ENCODE measurements around the gene RIN1.
A peak's percentile ranks its signal among the peaks of the same experiment; 100 is the strongest.

RIN1 gene

DNA sequence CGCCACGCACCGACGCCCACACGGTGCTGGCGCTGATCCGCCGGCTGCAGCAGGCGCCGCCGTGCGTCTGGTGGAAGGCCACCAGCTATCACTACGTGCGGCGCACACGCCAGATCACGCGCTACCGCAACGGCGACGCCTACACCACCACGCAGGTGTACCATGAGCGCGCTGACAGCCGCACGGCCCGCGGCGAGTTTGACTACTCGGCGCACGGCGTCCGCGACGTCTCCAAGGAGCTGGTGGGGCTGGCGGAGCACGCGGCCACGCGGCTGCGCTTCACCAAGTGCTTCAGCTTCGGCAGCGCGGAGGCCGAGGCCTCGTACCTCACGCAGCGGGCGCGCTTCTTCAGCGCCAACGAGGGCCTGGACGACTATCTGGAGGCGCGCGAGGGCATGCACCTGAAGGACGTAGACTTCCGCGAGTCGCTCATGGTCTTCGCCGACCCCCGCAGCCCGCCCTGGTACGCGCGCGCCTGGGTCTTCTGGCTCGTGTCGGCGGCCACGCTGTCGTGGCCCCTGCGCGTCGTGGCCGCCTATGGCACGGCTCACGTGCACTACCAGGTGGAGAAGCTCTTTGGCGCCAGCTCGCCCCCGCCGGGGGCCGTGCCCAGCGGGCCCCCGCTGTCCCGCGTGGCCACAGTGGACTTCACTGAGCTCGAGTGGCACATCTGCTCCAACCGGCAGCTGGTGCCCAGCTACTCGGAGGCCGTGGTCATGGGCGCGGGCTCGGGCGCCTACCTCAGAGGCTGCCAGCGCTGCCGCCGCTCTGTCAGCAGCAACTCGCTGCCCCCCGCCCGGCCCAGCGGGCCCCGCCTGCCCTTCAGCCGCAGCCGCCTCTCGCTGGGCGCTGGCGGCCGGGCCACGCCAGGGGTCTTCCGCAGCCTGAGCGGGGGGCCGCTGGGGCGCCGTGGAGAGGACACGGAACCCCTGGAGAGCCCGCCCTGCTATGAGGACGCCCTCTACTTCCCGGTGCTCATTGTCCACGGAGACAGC, 41.3 kb downstream of the RIN1 start:
- DNase-seq (ENCODE audit: low read depth) = no peak

DNA sequence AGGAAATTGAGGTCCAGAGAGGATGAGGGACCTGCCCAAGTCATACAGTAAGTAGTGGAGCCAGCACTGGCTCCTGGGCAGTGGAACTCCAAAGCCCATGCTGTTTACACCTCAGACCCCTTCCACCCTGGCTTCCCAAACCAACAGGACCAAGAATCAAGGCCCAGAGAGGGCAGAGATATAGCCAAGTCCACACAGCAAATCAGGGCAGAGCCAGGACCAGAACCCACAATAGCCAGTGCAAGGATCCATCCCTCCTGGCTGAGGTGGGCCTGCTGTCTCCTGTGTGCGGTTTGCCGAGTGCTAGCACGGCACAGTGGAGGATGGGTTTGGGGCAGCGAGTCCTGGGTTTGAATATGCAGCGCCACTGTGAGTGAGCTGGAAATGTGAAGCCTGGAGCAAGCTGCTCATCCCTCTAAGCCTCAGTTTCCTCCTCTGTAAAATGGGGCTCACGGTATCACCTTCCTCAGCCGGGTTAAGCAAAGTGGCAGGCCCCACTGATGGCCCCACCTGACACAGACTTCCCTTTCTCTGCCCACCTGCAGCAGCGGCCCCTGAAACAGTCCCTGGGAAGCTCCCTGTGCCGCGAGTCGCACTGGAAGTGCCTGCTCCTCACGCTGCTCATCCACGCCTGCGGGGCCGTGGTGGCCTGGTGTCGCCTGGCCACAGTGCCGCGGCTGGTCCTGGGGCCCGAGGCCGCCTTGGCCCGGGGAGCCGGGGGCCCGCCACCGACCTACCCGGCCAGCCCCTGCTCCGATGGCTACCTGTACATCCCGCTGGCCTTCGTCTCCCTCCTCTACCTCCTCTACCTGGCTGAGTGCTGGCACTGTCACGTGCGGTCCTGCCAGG, 42.2 kb downstream of the RIN1 start:
- no peak for DNase-seq (ENCODE audit: low read depth)

DNA sequence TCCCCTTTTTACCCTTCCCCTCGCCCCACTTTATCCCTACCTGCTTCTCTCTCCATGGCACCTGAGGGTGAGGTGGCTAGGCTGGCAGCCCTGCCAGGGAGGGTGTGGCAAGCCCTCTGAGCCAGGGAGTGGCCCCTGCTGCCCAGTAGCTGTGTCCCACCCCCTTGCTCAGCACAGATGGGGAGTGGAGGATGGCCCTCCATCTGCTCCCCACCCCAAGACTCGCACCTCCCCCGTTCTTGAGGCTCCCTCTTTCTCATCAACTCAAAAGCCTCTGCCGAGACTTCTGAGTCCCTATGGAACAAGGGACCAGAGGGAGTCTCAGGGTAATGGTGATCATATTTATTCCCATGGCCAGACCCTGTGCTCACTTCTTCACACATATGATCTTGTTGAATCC, 42.9 kb downstream of the RIN1 start:
- no peak for DNase-seq (ENCODE audit: low read depth)

DNA sequence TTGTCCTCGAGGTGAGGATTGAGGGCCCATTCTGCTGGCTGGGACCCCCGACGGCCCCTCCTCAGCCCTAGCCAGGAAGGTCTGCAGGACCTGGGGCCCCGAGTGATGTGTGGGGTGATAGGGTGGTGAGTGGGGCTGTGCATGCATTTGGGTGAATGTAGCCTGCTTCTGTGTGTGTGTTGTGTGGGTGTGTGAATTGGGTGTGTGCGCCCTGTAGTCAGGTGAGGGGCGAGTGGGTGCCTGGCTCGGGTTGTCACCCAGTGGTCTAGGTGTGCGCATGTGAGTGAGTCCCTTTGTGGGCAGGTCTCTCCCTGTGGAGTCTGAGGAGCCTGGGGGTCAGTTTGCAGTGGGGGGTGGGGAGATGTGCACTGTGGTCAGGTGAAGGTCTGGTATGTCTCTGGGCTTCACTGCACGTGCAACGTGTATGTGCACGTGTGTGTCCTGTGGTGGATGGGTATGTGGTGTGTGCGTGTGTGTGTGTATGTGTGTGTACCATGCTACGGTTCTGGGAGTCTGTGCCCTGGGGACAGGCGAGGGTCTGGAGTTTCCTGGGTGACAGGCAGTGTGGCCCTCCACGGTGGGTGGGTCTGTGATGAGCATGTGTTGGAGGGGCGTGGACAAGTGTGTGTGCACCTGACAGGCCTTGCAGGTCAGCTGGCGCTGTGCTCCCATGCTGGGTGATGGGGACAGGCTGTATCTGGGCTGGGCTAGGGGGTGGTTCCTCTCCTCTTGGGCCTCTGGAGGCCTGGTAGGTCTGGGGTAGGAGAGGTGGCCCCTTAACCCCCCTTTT, 43.5 kb downstream of the RIN1 start:
- no peak for DNase-seq (ENCODE audit: low read depth)

DNA sequence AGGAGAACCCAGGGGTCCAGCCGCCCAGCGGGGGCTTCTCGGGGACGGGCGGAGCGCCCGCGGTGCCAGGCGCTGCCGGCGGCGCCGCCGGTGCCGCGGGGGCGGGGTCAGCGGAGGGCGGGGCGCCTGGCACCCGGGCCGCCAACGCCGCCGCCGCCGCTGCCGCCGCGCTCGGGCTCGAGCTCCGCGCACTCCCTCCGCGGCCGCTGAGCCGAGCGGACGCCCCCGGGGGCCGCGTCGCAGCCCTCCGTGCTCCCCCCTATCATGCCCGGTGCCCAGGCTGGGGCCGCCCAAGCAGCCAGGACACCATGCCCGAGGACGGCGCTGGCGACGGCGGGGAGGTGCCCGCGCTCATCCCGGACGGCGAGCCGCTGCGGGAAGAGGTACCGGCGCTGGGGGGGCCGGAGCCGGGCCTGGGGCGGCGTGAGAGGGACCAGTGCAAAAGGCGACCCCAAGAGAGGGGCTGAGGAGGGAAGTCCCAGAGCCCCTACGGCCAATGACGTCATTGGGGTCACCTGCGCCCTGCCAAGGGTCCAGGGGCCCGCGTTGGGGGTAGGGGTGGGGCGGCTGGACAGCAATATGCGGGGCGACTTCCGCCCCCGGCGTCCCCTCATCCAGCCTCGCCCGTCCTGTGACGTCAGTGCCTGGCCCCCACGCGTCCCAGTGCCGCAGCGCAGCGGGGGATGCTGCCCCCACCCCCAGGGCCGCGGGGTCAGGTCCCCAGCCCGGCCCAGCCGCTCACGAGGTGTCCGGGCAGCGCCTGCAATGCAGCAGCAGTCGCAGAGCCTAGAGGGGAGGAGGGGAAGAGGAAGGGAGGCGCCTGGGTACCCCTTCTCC, 44.3 kb downstream of the RIN1 start, which contains the start of gene TMEM151A:
TMEM151A (plus strand) TSS at position 189 of the 837 bp plus-strand sequence; CDS start at position 309, 120 bp downstream.
- no peak for DNase-seq (ENCODE audit: low read depth)

DNA sequence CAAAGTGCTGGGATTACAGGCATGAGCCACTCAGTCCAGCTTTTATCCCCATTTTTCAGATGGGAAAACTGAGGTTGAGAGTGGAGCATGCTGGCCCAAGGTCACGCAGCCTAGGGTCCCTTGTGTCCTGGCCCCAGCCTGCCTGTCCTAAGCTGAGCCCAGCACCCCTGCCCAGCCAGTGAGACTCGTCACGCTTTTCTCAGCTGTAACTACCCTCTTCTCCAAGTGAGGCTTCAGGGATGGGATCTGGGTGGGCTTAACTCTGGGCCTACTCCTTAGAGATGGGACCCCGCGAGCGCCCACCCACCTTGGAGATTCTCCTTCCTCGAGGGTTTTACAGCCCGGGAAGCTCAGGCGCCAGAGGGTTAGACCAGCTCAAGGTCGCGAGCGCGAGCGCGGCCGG, 44.9 kb downstream of the RIN1 start:
- DNase-seq (ENCODE audit: low read depth) = no peak

DNA sequence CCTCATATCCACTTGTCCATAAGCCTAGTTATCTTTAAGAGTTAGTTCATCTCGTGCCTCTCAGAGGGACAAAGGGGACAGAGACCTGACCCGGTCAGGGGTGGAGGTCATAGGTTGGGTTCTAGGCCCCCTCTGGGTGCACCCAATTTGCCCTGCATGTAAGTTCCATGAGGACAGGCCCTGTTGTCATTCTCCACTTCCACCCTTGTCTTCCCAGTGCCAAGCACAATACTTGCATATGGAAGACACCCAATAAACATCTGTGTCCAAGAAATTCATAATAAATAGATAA, 46.0 kb downstream of the RIN1 start:
- DNase-seq (ENCODE audit: low read depth) = no peak

DNA sequence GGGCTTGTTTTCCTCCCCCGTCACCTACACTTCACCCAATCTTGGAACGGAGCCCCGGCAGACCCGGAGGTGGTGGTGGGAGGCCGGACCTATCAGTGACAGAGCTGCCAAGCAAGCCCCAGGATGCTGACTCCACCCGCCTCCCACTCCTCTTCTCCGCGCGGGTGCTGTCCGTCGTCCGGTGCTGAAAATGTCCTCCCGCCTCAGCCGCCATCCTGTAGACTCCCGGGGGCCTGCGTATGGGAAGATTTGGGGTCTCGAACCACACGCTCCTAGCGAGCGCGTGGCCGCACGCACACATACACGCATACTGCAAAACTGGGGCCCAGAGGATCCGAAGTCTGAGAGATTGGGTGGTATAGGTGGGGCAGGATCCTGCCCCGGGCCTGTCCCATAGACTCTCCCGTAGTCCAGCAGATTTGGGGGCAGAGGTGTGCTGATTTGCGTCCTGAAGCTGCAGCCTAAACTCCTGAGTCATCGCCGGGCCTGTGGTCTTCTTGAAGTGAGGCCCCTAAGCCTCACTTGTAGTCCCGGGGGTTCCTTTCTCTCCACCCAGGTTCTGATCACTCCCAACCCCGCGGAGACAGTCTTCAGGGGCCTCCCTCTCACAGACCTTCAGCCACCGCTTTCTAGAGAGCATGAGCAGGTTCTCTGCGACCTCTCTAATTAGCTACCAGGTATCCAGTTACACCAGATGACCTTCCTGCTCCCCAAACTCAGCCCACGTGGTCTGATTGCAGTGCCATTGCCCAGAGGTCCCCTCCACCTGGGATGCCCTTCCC, 46.5 kb downstream of the RIN1 start:
- peak; percentile 42 for DNase-seq (ENCODE audit: low read depth)

DNA sequence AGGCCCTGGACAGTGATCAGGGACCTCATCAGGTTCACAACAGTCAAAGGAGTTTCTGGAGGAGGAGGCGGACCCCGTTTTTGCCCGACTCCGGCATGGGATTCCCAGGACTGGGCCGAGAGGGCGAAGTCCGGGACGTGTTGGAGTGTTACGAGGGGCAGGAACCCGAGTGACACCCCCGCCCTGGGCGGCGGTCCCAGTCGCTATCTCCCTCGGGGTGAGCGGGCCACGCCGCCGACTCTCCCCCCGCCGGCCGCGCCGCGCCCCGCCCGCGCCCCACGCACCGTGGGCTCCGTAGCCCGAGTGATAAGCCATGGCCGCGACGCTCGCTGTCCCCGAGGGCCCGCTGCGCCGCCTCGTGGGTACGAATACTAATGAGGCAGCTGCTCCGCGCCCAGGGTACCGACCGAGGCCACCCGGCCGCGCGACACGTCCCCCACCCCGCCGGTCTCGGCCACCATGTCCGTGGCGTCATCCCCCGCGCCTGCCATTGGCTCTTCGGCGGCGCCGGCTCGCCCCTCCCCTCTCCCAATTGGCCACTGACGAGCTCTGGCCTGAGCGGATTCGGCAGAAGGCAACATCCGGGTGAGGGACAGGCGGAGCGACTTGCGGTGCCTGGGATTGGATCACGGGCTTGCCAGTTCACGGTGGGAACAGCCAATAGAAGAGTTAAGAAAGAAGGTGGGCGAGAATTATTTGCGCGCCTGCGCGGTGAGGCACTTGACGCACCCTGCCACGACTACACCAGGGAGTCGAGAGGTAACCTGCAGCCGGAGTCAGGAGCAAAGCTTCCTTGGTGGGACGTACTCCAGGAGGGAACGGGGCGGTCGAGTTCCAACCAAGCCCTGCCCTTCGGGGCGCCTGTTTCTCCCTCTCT, 47.3 kb downstream of the RIN1 start, which contains the start of gene YIF1A:
YIF1A (minus strand) TSS at position 473 of the 877 bp plus-strand sequence; CDS start at position 315, 158 bp downstream.
- peak; percentile 94 for DNase-seq (ENCODE audit: low read depth)

DNA sequence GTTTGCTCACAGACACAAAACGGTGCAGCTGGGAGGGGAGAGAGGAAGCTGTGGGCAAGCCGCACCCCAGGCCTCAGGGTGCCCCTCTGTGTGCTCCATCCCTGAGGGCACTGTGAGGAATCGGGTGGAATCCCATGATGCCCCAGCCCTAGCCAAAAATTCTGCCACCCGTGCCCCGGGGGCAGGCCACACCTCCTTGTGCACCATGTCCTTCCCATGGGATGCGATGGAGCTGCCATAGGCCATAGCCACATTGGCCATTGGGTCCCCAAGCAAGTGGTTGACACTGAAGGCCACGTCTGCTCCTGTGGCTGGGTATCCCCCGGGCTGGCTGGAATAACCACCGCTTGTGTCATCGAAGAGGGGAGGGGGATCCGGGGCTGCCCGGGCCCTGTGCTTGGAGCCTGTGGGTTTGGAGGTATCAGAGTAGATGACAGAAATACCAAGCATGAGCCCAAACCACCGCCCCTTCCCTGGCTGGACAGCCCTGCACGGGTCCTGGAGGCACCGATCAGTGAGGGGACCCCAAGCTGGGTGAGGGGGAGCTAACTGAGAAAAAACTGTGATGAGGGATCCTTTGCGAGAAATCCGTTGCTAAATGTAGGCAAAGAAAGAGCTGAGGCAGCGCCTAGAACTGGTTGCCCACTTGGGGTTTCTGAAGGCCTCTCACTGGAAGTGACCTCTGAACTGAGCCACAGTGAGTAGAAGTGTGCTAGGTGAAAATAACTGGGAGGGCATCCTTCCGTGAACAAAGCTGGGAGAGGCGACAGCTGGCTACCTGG, 48.2 kb downstream of the RIN1 start:
- no peak for DNase-seq (ENCODE audit: low read depth)

DNA sequence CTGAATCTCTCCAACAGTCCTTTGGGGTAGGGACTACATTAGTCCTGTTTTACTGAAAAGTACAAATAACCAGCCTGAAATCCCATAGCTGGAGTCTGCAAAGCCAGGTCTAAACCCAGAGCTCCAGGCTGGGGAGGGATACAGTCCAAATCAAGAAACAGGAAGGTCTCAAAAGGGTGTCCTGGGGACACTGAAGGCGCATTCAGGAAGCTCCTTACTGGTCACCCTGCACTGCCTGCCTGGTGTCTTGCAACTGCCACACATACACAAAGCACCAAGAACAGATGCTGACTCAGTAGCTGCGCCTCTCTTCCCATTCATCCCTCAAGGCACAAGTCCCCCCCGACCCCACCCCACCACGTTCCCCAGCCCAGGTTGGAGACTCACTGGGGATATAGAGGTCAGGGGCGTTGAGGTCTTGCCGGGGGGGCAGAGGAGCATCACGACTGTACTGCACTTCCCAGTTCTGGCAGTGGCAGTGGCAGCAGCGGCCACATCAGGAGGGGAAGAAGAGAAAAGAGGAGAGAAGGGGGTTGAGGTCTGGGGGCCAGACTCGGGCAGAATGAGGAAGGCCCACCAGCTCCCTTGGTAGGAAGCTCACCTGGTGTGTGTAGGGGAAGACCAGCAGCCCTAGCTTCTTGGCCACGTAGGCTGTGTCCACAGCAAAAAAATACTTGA, 48.9 kb downstream of the RIN1 start:
- no peak for DNase-seq (ENCODE audit: low read depth)

DNA sequence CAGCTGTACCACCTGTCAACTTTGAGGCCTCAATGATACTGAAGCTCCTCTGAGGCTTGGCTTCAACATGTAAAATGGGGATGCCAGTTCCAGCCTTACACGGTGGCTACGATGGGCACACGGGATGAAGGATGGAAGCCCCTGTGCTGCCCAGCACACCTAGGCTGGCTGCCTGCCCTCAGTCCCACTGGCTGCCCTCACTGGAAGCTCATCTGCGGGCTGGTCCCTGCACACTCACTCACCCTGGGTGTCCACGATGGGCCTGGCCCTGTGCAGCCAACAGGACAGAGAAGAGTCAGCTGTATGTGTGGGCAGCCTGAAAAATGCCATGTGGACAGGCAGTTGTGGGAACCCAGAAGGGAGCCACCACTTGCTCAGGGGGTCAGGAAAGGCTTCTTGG, 49.5 kb downstream of the RIN1 start:
- DNase-seq (ENCODE audit: low read depth) = no peak

DNA sequence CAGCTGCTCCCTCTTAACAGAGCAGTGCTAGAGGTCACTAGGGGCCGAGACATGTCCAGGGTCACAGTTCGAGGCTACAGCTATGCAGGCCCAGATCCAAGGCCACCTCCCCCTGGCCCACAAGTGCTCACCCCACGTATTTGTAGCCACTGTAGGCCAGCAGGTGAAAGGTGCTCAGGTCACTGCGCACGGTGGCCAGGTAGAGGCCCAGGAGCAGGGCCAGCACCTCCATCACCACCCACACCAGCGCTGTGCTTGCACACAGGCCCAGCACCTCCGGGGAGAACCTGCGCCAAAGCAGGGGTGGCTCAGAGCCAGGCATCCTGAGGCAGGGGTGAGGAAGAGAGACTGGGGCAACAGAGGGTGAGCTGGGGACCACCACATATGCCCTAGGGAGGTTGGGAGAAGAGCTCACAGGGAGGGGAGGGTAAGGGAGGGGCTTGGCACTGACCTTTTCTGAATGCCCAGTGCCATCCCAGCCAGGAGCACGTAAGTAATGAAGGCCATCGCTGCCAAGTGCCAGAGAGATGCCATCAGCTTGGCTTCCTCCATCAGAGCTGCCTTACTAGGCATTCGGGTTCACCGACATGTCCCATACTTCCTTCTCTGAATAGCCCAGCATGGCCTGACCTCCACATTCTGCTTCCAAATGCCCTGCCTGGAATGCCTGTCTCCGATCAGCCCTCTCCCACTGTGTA, 50.8 kb downstream of the RIN1 start:
- DNase-seq (ENCODE audit: low read depth) = no peak

DNA sequence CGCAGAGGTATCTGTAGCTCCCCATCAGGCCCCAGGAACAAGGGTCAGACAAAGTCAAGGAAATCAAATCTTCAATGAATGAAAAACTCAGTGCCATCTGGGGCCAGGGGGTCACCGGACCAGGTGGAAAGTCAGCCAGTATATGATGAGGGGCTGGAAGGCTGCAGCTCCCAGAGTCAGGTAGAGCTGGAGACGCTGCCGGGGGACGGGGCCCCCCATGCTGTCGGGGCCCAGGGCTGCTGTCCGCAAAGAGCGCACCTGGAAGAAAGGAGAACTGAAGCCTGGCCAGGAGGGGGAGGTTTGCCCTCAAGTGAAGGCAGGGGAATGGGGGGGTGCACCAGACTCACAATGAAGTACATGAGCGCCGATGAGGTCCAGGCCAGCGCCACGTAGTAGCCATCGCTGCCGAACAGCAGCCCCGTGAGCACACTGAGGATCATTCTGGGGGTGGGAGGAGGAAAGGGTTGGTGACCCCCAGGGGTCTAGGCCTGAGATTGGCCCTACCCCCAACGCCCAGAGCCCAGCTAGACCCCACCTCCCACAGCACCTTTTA, 51.6 kb downstream of the RIN1 start:
- no peak for DNase-seq (ENCODE audit: low read depth)

DNA sequence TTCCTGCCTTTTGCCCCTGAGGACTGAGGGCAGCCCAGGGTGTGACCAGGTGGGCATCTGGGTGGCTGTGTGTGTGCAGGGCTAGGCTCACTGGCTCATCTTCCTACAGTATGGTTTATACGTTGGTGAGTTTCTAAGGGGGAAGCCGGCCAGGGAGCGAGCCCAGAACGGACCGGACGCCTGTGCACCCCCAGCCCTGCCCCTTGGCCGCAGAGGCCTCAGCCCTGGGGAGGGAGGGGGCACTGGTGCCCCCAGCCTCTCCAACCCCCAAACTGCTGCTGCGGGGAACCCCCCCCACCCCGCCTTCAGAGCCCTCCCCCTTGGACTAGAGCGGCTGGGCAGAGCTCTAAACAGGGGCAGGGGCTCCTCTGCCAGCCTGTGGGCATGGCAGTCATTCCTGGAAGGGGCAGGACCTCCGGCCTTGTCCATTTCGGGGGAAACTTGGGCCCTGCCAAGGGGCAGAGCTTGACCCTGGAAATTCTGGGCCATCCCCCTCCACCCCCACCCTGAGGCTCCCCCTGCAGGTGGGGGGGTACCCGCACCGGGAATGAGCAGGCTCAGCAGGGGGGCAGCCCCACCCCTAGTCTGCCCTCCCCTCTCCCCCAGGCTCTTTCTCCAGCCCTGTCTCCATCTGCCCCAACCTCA, 52.7 kb downstream of the RIN1 start:
- DNase-seq (ENCODE audit: low read depth) = no peak
